Thyroid gland (tissue), 4 donors: ENCODE measurements around the gene NADK2. TPM values are rescaled to one million over a fixed set of nuclear protein-coding genes. Genes with fewer than 3 reads are reported as not detected.

Experiments
- DNase-seq, 2 donors: peaks; one replicate each; pipeline ENCODE4 v3.0.0-alpha.2; 2019
- H3K27ac ChIP-seq, 3 donors: fragments of 200-600 bp; sonication (generic); 1 replicate in 2 of 3; 2 replicates in 1 of 3; pipeline ENCODE4 v1.5.1; 2016 to 2019; ENCODE audit warnings: mild to moderate bottlenecking in 1 of 3, moderate library complexity in 1 of 3
- H3K27me3 ChIP-seq: fragments of 200-600 bp; sonication (generic); one replicate; pipeline ENCODE4 v1.5.1; 2019
- H3K36me3 ChIP-seq, 2 donors: fragments of 200-600 bp; sonication (generic); one replicate each; pipeline ENCODE4 v1.5.1; 2016 to 2019
- H3K4me1 ChIP-seq, 2 donors: fragments of 200-600 bp; sonication (generic); one replicate each; pipeline ENCODE4 v1.5.1; 2017 to 2019
- H3K4me3 ChIP-seq, 3 donors: fragments of 200-600 bp; sonication (generic); replicated peaks in 1 of 3; 1 replicate in 2 of 3; 2 replicates in 1 of 3; pipeline ENCODE4 v1.5.1; 2016; ENCODE audit warnings: mild to moderate bottlenecking in 1 of 3
- H3K9me3 ChIP-seq: fragments of 200-600 bp; sonication (generic); one replicate; pipeline ENCODE4 v1.5.1; 2017
- CTCF ChIP-seq, 6 experiments: fragments of 200-600 bp in 3 of 6; fragments of 450-650 bp in 3 of 6; sonication (generic) in 3 of 6; IDR thresholded peaks; one replicate each; pipeline ENCODE4 v1.5.1; 2016 to 2019; ENCODE audit warnings: antibody characterized with exemption in 6 of 6, mild to moderate bottlenecking in 2 of 6, inconsistent platforms in 1 of 6, moderate library complexity in 1 of 6
- POLR2A ChIP-seq, 2 donors: fragments of 450-650 bp; IDR thresholded peaks; one replicate each; pipeline ENCODE4 v1.6.1; 2017; ENCODE audit warnings: antibody characterized with exemption in 2 of 2, mild to moderate bottlenecking in 2 of 2, moderate library complexity in 1 of 2
- WGBS, 2 donors: methylation state at CpG; one replicate each; pipeline ENCODE4 v1.1.5; 2017; 5-methylcytosine and 5-hydroxymethylcytosine counted together
- intact Hi-C: fragments of 100-400 bp; cut with DNase I; formaldehyde crosslinking; loops from one replicate; pipeline ENCODE4 v1.15.1; 2023
- total RNA-seq, 4 donors: library from RNA; depleted of rRNA; stranded (reverse); fragments of >200 nt; gene quantifications; one replicate each; pipeline ENCODE4 v1.2.3, GENCODE V29; 2016

NADK2 gene
- total RNA-seq, 4 donors from 2014 or later, result 28.8 to 47.2 (median 44.4) TPM

GRCh38 chr5:36174119-36174518, 67.6 kb downstream of the NADK2 start:
- DNase-seq, result no peak
- WGBS, 2 donors, result 83 to 89% methylated on average over 3 of the region's 3 CpGs
- H3K27me3 ChIP-seq, result no peaks in the 10 kb centered on the region
- H3K36me3 ChIP-seq, result peaks cover 0 to 24% of the 10 kb centered on the region in 2 donors
- no peak overlapping the region for H3K27ac ChIP-seq
- H3K4me3 ChIP-seq, result no peak overlapping the region
- no peaks in the 10 kb centered on the region for H3K4me1 ChIP-seq
- intact Hi-C loops, result no loop called here
- TF ChIP-seq POLR2A (IDR thresholded peaks at IDR 0.05) (no peak), CTCF (IDR thresholded peaks at IDR 0.05) (no peak)
- H3K9me3 ChIP-seq, result no peaks in the 10 kb centered on the region

- TF ChIP-seq CTCF (IDR thresholded peaks at IDR 0.05), result no peak
- TF ChIP-seq POLR2A (IDR thresholded peaks at IDR 0.05), result no peak
- no peak overlapping the region for H3K27ac ChIP-seq
- no peaks in the 10 kb centered on the region for H3K9me3 ChIP-seq
- no peaks in the 10 kb centered on the region for H3K4me1 ChIP-seq
- intact Hi-C loops, result no loop called here
- no peak for DNase-seq
- H3K4me3 ChIP-seq, result no peak overlapping the region
- 85 to 89% methylated on average over 2 of the region's 2 CpGs for WGBS, 2 donors
- no peaks in the 10 kb centered on the region for H3K27me3 ChIP-seq
- H3K36me3 ChIP-seq, result peaks cover 0 to 26% of the 10 kb centered on the region in 2 donors
Measured at GRCh38 chr5:36173426-36173825, 68.3 kb downstream of the NADK2 start.

- WGBS, 2 donors, result 32 to 36% methylated on average over 1 of the region's 1 CpG
- Histone ChIP-seq H3K27ac (no peak overlapping the region), H3K9me3 (no peaks in the 10 kb centered on the region), H3K36me3 (peaks cover 0 to 30% of the 10 kb centered on the region in 2 donors), H3K4me1 (no peaks in the 10 kb centered on the region), H3K4me3 (no peak overlapping the region), H3K27me3 (no peaks in the 10 kb centered on the region)
- no peak for DNase-seq
- no peak for TF ChIP-seq POLR2A (IDR thresholded peaks at IDR 0.05)
- TF ChIP-seq CTCF (IDR thresholded peaks at IDR 0.05), result no peak
- intact Hi-C loops, result no loop called here
Measured at GRCh38 chr5:36172599-36172998, 69.1 kb downstream of the NADK2 start.

- Histone ChIP-seq H3K27me3 (no peaks in the 10 kb centered on the region), H3K36me3 (peaks cover 0 to 38% of the 10 kb centered on the region in 2 donors), H3K9me3 (no peaks in the 10 kb centered on the region), H3K4me1 (no peaks in the 10 kb centered on the region), H3K4me3 (no peak overlapping the region), H3K27ac (no peak overlapping the region)
- DNase-seq, result no peak
- intact Hi-C loops, result no loop called here
- TF ChIP-seq CTCF (IDR thresholded peaks at IDR 0.05) (no peak), POLR2A (IDR thresholded peaks at IDR 0.05) (no peak)
- 91 to 93% methylated on average over 5 of the region's 5 CpGs for WGBS, 2 donors
Measured at GRCh38 chr5:36170832-36171424, 70.8 kb downstream of the NADK2 start.

GRCh38 chr5:36168737-36169136, 73.0 kb downstream of the NADK2 start:
- no peak overlapping the region for H3K27ac ChIP-seq
- WGBS, 2 donors, result 94 to 97% methylated on average over 4 of the region's 4 CpGs
- H3K4me1 ChIP-seq, result peaks cover 4 to 14% of the 10 kb centered on the region in 2 donors
- no peak for TF ChIP-seq CTCF (IDR thresholded peaks at IDR 0.05)
- no peak for TF ChIP-seq POLR2A (IDR thresholded peaks at IDR 0.05)
- no peaks in the 10 kb centered on the region for H3K9me3 ChIP-seq
- intact Hi-C loops, result no loop called here
- DNase-seq, result no peak
- H3K27me3 ChIP-seq, result no peaks in the 10 kb centered on the region
- no peak overlapping the region for H3K4me3 ChIP-seq
- peaks cover 0 to 38% of the 10 kb centered on the region in 2 donors for H3K36me3 ChIP-seq
